Left lobe of liver (tissue), 2 donors: ENCODE data around the gene PI16. TPM values are rescaled to one million over a fixed set of nuclear protein-coding genes. Genes with fewer than 3 reads are reported as not detected.
A peak's percentile ranks its signal among the peaks of the same experiment; 100 is the strongest.
"Not testable (repeated sequence)": the region's sequence is repeated elsewhere in the genome, so short reads cannot be mapped to it uniquely, and the experiment has no call there.

ENCODE experiments used
- ATAC-seq: fragments of 200-7000 bp; cut with Tn5 transposase; one replicate; pipeline ENCODE4 v1.9.1; 2020; ENCODE audit warnings: mild to moderate bottlenecking, moderate library complexity
- DNase-seq: peaks from one replicate; pipeline ENCODE4 v3.0.0-alpha.2; 2020; ENCODE audit warnings: low spot score
- total RNA-seq: library from RNA; stranded (reverse); gene quantifications from one replicate; pipeline ENCODE4 v1.2.1, GENCODE V29; 2021
- donor health status: DM: no; HTN: no; CAD: no; lungs with moderate emphysema.
- donor health status: DM: no; HTN: yes; CAD: no.

The PI16 gene
- total RNA-seq, 1 donor from 2014 or later: not detected

DNA sequence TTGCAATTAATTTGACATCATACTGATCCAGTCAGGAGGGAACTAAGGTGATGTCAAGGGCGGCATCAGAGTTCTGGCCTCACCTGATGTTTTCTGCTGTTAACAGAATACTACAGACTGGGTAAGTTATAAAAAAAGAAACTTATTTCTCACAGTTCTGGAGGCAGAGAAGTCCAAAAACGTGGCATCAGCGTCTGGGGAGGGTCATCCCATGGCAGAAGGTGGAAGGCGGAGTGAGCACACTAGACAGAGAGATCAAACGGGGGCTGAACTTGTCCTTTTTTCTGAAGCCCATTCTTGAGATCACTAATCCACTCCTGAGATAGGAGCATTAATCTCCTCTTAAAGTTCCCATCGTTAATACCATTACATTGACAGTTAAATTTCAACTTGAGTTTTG is 34.7 kb downstream of the PI16 start:
- DNase-seq: no peak
- no peak for ATAC-seq

DNA sequence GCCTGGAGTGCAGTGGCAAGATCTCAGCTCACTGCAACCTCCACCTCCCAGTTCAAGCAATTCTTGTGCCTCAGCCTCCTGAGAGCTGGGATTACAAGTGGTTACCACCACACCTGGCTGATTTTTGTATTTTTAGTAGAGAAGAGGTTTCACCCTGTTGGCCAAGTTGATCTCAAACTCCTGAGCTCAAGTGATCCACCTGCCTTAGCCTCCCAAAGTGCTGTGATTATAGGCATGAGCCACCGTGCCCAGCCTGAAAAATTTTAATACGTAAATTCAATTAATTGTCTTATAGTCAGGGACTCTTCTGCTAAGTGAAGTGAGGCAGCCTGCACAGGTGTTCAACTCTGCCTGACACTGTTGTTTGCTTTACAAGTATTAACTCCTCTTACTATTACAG is 35.9 kb downstream of the PI16 start:
- ATAC-seq, DNase-seq: not testable (repeated sequence)

DNA sequence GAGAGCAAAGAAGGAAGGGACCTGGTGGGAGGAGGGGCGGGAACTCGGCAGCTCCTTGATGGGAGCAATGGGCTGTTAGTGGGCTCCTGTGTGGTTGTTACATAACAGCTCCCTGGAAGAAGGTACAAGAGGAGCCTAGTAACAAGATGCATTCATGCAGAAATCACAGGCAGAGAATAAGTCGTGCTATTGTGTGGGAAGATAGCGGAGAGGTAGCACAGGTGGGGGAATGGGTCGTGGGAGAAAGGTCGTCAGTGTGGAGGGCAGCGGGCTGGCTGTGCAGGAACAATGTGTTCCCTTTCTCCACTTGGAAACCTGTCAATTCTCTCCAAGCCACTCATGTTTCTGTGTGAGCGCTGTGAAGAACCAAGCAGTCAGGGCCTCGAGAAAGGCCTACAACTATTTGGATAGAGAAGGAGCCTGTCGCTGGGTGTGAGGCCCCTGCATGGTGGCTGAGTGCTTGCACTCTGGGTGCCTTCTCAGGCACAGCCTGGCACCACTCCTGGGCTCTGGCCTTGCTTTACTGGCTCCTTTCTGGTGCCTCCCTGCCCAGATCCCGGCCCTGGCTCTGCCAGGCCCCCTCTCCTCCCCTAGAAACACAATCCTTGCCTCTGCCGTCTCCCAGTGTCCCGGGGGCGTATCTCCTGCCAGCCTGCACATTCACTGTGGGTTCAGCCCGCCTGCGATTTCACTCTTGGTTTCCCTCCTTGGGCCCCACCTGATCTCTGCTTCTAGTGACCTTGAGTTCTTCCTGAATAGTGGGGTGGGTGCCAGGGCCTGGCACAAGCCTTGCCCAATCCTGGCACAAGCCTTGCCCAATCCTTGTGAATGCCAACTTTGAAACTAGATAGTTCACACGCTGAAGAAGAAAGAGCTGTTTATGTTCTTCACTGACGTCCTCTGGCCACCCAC is 43.5 kb downstream of the PI16 start:
- DNase-seq: no peak
- ATAC-seq: peak; percentile 55

DNA sequence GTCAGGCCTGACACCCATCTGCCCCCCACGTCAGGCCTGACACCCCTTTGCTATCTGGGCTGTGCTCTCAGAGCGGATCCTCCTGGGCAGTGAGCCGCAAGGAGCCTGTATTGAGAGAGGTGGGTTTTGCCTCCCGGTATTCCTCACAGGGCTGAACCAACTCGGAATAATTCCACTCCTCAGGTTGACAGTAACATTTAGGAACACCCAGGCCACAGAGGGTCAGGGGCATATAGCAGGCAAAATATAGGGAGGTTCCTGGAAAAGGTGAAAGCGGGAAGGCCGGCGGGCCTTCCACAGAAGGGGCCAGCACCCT is 44.1 kb downstream of the PI16 start:
- no peak for ATAC-seq
- DNase-seq: no peak

DNA sequence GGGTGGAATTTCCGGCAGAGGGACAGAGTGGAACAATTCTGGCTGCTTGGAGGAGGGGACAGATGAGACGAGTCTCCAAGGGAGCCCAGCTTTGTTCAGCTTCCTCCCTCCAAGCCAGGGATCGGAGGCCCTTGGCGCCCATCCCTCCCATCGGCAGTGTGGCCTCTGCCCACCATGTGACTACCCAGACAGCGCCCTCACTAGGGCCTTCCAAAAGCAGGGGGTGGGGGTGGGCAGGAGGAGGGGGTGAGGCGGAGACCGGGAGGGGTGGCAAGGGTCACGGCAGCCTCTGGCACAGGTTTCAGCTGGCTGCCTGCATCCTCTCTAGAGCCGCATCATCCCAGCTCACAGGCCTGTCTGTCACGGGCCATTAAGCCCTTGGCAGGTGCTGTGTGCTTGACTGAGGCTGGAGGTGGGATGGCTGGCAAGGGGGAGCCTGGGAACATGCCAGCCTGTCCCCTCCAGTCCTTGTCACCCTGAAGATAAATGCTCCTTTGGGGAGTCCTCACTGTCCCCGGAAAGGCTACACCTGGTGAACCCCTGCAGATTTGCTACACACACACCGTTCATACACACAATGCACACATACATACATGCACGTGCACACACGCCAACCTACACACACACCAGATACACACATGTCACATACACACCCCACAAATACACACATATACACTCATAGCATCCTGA is 44.7 kb downstream of the PI16 start:
- ATAC-seq (no peak), DNase-seq (no peak)

DNA sequence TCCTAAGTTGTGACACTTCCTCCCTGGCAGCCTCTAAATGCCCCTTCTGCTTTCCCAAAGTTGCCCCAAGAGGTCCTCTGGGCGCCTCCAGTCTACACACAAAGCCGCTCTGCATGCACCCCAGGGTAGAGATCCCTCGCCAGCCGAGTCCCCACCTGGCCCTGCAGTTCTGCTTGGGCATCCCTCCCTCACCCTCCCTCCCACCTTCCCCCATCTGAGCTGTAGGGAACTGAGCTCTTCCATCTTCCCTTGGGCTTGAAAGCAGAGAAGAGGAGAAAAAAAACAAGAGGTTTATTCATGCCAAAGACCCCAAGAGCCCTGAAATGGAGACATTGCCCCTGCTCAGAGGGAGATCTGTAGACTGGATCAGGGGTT is 45.2 kb downstream of the PI16 start:
- ATAC-seq (no peak), DNase-seq (no peak)

DNA sequence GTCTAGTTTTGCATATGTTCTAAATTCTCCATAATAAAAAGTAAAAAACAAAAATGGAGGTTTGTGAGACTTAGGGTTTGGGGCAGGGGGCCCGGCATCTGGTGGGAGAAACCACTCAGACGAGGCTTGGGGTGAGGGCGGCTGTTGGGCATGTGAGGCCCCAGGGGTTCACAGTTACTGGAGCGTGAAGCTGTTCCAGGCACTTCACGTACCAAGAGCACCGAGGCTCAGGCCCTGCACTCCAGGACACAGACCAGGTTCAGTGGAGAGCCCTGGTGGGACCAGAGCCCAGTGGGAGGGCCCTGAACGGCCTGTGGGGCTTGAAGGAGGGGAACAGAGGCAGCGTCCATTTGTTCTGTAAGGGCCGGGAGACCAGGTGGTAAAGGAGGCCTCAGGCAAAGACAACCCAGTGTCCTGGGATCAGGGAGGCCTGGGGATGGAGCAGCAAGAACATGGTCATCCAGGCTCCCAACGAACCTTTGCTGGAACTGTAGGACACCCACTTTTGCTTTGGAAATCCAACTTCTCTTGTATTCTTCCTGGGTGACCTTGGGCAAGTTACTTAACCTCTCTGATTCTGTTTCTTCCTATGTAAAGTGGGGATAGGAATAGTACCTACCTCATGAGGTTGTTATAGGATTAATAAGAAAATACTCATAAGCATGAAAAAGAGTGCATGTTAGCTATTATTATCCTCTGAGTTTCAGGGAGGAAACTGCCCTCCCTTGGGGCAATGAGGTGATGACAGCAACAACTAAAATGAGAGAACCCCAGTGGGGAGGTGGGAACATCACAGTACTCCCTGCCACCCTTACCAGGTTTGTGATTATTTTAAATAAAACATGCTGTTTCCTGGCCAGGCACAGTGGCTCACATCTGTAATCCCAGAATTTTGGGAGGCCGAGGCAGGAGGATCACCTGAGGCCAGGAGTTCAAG is 49.8 kb downstream of the PI16 start:
- DNase-seq (no peak), ATAC-seq (no peak)

DNA sequence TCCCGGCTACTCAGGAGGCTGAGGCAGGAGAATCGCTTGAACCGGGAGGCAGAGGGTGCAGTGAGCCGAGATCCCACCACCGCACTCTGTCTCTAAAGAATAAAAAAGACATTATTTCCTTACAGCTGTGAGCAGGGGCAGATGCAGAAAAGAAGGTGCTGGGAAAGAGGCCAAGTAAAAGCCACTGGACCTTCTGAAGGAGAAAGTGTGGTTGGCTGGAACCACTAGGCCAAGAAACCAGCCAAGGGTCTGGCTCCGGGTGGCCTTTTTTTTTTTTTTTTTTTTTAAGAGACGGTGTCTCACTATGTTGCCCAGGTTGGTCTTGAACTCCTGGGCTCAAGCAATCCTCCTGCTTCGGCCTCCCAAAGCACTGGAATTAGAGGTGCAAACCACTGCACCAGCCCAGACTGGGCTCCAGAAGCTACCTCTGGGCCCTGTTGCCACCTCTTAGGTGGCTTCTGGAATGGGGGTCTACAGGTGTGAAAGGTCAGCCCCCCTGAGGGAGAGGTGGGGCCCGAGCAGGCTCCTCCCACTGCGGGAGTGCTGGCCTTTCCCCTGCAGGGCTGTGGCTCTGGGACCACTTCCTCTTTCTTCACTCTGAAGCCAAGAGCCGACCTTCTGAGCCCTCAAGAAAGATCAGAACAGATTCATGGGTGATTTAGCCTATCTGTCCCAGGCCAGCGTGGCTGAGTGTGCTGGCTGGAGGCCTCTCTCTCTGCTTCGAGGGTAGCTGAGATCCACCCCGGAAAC is 50.7 kb downstream of the PI16 start, which contains the start of gene FGD2:
FGD2 (plus strand) TSS at position 595 of the 750 bp plus-strand sequence. CDS start 163 bp downstream, outside the sequence.
- no peak for ATAC-seq
- no peak for DNase-seq

DNA sequence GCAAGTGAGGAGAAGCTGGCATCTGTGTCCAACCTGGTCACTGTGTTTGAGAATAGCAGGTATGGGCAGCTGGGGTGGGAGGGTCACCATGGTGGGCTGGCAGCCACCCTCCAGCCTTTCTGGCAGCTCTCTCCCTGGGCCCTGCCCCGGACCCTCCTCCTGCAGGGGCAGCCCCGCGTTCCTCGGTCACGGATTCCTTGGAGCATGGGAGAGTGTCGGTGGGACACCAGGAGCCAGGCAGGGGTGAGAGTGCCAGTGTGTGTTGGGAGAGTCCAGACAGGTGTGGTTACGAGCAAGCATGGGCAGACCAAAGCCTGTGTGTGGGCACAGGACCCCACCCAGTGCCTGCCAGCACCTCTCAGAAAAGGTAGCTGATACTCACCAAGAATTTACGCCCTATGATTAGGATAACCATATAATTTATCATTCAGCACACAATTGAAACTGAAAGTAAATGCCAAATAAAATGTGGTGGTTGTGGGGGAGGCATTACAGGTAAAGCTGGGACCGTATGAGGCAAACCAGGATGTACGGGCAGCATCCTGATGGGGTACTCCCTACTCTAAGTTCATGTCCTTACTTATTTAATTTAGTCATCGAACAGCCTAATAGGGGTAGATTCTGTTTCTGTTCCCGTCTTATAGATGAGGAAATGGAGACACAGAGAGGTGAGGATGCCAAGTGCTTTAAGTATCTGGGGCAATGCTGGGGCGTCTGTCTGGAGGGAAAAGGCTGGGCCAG is 51.5 kb downstream of the PI16 start:
- ATAC-seq: no peak
- no peak for DNase-seq

DNA sequence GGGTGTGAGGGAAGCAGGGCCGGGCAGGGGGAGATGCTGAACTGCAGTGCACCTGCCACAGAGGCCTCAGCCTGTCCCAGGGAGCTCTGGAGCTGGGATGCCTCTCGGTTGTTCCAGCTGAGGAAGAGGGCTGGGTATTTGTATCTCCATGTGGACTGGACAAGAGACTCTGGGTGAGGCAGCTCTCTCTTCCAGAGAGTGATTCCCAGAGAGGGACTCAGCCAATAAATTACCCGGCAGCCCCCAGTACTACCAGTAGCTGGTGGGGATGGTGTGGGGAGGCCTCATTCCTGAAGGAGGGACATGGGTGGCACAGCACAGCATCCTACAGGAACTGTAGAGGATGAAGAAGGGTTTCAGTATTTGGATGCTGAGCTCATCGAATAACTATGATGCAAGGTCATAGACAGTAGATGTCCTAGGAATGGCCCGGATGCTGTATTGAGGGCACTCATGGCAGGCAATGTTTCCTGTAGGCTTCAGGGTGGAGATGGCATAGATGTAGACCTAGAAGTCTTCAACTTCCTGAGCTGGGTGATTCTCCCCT is 52.3 kb downstream of the PI16 start:
- ATAC-seq (no peak), DNase-seq (no peak)

DNA sequence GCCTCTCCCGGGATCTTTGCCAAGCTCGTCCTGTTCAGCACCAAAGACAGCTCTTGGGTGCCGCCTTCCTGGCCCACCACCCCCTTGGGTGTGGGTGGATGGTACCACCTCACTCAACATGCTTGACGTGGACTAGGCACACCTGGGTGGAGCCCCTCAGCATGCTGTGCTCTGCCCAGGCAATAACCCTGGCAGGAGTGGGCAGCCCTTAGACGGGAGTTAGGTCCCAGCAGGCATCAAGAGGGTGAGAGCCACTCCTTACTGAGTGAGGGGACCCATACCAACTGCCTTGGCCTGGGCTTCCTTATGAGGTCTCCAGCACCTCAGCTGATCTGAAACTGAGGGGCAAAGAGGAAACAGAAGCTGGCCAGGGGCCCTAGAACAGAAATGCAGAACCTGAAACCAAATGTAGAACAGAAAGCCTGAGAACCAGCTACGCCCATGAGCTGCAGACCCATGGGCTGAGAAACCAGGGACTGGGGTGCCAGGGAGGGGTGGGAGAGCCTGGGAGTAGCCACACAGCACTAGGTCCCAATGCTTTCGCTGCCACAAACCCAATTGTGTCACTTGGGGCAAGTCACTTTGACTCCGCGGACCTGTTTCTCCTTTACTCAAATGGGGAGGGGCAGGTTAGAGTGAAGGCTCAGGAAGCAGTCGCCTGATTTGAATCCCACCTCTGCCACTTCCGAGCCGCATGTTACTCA is 53.0 kb downstream of the PI16 start:
- ATAC-seq: peak; percentile 47
- DNase-seq: no peak

DNA sequence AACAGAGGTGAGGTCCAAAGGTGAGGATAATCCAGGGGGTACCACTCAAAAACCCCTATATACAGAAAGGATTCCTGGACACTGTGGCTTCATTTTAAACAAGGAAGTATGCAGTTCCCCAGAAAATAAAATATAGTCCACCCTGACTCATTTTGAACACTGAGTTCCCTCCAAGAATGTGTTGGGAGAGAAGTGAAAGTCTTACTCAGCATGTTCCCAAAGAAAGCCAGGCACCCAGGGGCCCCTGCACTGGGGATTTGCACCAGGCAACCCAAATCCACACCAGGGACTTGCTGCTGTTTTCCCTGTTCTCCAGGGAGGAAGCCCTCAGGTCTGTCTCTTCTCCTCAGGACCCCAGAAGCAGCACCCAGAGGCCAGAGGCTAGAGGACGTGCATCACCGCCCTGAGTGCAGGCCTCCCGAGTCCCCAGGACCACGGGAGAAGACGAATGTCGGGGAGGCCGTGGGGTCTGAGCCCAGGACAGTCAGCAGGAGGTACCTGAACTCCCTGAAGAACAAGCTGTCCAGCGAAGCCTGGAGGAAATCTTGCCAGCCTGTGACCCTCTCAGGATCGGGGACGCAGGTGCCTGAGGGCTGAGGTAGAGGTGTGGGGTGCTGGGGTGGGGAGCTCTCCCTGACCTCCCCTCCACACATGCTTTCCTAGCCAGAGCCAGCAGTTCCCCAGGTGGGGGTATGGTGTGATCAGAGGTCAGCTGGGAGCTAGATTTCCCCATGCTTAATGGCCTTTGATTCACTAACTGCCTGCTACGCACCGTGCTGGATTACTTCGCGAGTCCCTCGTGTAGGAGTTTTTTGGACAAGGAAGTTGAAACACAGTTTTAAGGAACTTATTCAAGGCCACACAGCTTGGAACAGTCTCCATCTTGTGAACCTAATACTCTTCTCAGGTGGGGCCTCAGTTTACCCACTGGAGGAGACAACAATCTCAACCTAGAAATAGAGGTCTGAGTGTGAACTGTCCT is 54.2 kb downstream of the PI16 start:
- ATAC-seq: peak; percentile 36

DNA sequence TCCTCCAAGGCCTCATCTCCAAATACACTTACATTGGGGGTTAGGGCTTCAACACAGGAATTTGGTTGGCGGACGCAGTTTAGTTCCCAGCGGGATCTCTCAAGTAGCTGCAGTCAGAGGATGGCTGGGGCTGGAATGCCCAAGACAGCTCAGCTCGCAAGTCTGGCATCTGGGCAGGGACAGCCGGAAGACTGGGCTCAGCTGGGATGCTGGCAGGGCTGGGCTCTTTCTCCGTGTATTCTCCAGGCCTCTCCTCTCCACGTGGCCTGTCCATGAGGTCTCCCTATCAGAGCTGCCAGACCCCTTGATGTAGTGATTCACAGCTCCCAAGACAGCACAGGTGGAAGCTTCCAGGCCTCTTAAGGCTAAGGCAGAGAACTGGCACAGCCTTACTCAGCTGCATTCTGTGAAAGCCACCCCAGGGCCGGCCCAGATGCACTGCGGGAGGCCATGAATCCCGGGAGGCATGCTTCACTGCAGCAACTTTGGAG is 55.9 kb downstream of the PI16 start:
- no peak for ATAC-seq
- DNase-seq: no peak

More for the DNA sequence above, 54.2 kb downstream of the PI16 start:
- DNase-seq: no peak

DNA sequence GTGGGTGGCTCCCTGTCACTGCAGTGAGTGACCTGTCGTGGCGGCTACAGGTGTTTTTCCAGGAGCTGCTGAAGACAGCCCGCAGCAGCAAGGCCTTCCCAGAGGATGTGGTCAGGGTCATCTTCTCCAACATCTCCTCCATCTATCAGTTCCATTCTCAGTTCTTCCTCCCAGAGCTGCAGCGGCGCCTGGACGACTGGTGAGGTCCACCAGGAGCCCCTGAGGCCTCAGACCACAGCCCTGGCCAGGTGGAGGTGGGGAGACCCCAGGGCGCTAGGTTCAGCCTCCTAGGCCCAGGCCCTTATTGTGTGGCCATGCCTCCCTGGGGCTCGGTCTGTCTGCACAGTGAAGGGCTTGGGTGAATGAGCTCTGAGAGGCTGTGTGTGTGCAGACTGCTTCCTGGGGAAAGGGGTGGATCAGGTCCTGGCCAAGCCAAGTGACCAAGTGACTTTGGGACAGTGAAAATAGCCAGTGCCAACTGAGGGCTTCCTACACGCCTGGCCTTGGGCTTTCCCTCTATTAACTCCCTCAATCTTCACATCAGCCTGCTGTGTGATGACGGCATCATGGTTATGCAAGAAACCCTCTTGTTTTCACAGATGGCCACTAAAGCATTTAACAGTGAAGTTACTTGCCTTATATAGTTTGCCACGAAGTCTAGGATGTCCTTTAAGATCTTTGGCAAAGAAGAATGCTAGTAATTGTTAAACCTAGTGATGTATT is 57.3 kb downstream of the PI16 start:
- ATAC-seq (no peak), DNase-seq (no peak)

DNA sequence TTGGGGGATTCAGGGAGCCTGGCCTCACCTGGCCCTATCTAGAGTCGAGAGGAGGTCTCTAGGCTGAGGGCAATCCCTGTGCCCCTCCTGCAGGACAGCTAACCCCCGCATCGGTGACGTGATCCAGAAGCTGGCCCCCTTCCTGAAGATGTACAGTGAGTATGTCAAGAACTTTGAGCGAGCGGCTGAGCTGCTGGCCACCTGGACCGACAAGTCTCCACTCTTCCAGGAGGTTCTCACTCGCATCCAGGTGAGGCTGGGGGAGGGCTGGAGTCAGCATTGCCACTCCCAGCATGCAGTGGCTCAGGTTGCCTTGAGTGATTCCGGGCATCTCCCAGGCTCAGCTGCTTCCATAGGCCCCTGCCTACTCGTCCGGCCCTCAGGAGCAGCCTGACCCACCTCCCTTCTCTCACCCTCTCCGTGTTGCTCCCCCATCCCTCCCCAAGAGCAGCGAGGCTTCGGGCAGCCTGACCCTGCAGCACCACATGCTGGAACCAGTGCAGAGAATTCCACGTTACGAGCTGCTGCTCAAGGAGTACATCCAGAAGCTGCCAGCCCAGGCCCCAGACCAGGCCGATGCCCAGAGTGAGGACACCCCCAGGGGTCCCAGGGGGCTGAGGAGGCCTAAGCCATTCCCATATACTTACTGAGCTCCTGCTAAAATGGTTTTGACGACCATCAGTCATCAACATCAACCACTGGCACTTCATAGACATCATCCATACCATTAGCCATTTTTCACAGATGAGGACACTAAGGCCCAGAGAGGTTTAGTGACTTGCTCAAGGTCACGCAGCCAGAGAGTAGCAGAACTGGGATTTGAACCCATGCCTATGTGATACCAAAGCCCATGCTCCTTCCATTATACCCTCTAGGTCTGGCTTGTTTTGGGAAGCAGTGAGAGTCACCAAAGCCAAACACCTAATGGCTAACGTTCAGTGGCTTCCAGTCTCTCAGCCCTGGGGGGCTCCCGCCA is 59.3 kb downstream of the PI16 start:
- DNase-seq: no peak

More for the DNA sequence above, 59.3 kb downstream of the PI16 start:
- no peak for ATAC-seq
